Activated T-helper 2 cell treated with anti-CD3 and anti-CD28 coated beads, Interferon-gamma antibody, Interleukin-2, Interleukin-4, amounts not matched to agents 10 μg/mL and 5 μg/mL and 100 μg/mL, durations not matched to agents 14 hours and 24 hours and 36 hours (primary cell): ENCODE measurements around the gene SCAMP4. TPM values are rescaled to one million over a fixed set of nuclear protein-coding genes. Genes with fewer than 3 reads are reported as not detected.
A peak's percentile ranks its signal among the peaks of the same experiment; 100 is the strongest.

Source experiments
- DNase-seq: peaks from one replicate; pipeline ENCODE4 v3.0.0; 2021; ENCODE audit warnings: low spot score
- H3K27ac Mint-ChIP-seq: one replicate; pipeline ENCODE4 v1.8.0; 2021; ENCODE audit warnings: mixed read lengths
- H3K27me3 Mint-ChIP-seq: one replicate; pipeline ENCODE4 v1.8.0; 2021; ENCODE audit warnings: low read depth, mixed read lengths
- H3K36me3 Mint-ChIP-seq: one replicate; pipeline ENCODE4 v1.8.0; 2021; ENCODE audit warnings: low read depth, mixed read lengths
- H3K4me1 Mint-ChIP-seq: one replicate; pipeline ENCODE4 v1.8.0; 2021; ENCODE audit warnings: low read depth, mixed read lengths
- H3K4me3 Mint-ChIP-seq: one replicate; pipeline ENCODE4 v1.8.0; 2021; ENCODE audit warnings: low read depth, mild to moderate bottlenecking, moderate library complexity, mixed read lengths
- H3K9me3 Mint-ChIP-seq: one replicate; pipeline ENCODE4 v1.8.0; 2021; ENCODE audit warnings: mixed read lengths
- intact Hi-C: fragments of 100-400 bp; cut with micrococcal nuclease; formaldehyde crosslinking; loops from one replicate; pipeline ENCODE4 v1.15.1; 2023
- total RNA-seq: library from RNA; stranded (reverse); gene quantifications from 2 replicates; pipeline ENCODE4 v1.2.3, GENCODE V29; 2022

SCAMP4 gene
- total RNA-seq, 1 donor from 2014 or later, result 37.9 TPM

GRCh38 chr19:1902923-1903322, 2.3 kb upstream of the SCAMP4 start:
- Mint-ChIP-seq H3K4me1 (peaks cover 22% of the 10 kb centered on the region), H3K27ac (peak overlapping the region; percentile 52), H3K4me3 (no peak overlapping the region), H3K27me3 (no peaks in the 10 kb centered on the region), H3K9me3 (no peaks in the 10 kb centered on the region), H3K36me3 (no peaks in the 10 kb centered on the region)
- DNase-seq, result no peak
- intact Hi-C loops, result no loop called here

DNA sequence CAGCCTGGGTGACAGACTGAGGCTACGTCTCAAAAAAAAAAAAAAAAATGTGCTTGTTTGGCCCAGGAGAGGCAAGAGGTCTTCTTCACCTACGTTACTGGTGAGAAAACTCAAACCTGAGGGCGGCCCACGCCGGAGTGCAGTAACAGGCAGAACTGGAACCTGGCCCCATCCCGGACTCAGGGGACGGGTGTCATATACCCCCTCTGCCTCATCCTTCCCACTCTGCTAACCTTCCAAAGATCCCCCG, 414 bp upstream of the SCAMP4 start:
- DNase-seq, result no peak
- intact Hi-C loops, result loop anchor here (1.0 kb wide), 3 partner anchors 19 to 40 kb away; partner anchors contain the start of gene ABHD17A
- Mint-ChIP-seq H3K4me3 (peak overlapping the region; percentile 83), H3K4me1 (peaks cover 20% of the 10 kb centered on the region), H3K36me3 (no peaks in the 10 kb centered on the region), H3K27me3 (no peaks in the 10 kb centered on the region), H3K9me3 (no peaks in the 10 kb centered on the region), H3K27ac (peak overlapping the region; percentile 78)

DNA sequence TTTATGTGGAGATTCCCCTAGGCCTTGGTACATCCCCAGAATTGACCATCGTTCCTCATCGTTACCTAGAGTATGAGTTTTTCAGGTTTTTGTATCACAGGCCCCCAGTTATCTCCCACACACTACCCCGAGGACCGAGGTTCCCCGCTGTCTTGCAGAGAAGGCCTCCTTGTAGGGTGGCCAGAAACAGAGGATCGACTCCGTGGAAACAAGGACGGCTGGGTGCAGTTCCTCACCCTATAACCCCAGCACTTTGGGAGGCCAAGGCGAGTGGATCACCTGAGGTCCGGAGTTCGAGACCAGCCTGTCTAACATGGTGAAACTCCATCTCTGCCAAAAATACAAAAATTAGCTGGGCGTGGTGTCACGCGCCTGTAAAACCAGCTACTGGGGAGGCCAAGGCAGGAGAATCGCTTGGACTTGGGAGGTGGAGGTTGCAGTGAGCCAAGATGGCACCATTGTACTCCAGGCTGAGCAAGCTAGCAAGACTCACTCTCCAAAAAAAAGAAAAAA, 720 bp downstream of the SCAMP4 start:
- Mint-ChIP-seq H3K4me3 (peak overlapping the region; percentile 90), H3K36me3 (no peaks in the 10 kb centered on the region), H3K9me3 (no peaks in the 10 kb centered on the region), H3K27ac (peak overlapping the region; percentile 88), H3K4me1 (peaks cover 22% of the 10 kb centered on the region), H3K27me3 (no peaks in the 10 kb centered on the region)
- DNase-seq, result no peak
- intact Hi-C loops, result loop anchor here (1.0 kb wide), 3 partner anchors 21 to 42 kb away; partner anchors contain the start of gene ABHD17A

- Mint-ChIP-seq H3K9me3 (no peaks in the 10 kb centered on the region), H3K4me1 (peaks cover 22% of the 10 kb centered on the region), H3K27ac (no peak overlapping the region), H3K27me3 (no peaks in the 10 kb centered on the region), H3K4me3 (peak overlapping the region; percentile 21), H3K36me3 (no peaks in the 10 kb centered on the region)
- no peak for DNase-seq
- intact Hi-C loops, result no loop called here
Observed at GRCh38 chr19:1906985-1907562, 1.9 kb downstream of the SCAMP4 start.

- H3K4me3 Mint-ChIP-seq, result no peak overlapping the region
- peaks cover 22% of the 10 kb centered on the region for H3K4me1 Mint-ChIP-seq
- H3K27ac Mint-ChIP-seq, result no peak overlapping the region
- no peaks in the 10 kb centered on the region for H3K9me3 Mint-ChIP-seq
- intact Hi-C loops, result no loop called here
- no peak for DNase-seq
- H3K27me3 Mint-ChIP-seq, result no peaks in the 10 kb centered on the region
- no peaks in the 10 kb centered on the region for H3K36me3 Mint-ChIP-seq
Observed at GRCh38 chr19:1907563-1908363, 2.6 kb downstream of the SCAMP4 start.

DNA sequence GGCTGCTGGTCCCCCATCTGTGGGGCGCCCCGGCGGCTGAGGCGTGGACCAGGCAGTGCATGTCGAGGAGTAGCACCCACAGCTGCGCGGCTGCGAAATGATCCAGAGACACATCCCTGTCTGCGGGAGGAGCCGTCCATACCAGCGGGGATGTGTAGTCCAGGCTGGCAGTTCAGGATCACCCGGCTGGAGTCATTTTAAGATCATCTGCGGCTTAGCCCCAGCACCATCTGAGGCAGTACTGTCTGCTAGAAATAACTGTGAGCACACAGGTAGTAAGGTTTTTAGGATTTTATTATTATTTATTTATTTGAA, 3.1 kb downstream of the SCAMP4 start:
- H3K4me3 Mint-ChIP-seq, result no peak overlapping the region
- no peak for DNase-seq
- no peak overlapping the region for H3K27ac Mint-ChIP-seq
- intact Hi-C loops, result no loop called here
- peaks cover 18% of the 10 kb centered on the region for H3K4me1 Mint-ChIP-seq
- H3K9me3 Mint-ChIP-seq, result no peaks in the 10 kb centered on the region
- no peaks in the 10 kb centered on the region for H3K27me3 Mint-ChIP-seq
- peaks cover 2% of the 10 kb centered on the region for H3K36me3 Mint-ChIP-seq

GRCh38 chr19:1909761-1910080, 4.5 kb downstream of the SCAMP4 start:
- H3K9me3 Mint-ChIP-seq, result no peaks in the 10 kb centered on the region
- H3K27ac Mint-ChIP-seq, result no peak overlapping the region
- intact Hi-C loops, result no loop called here
- no peak overlapping the region for H3K4me3 Mint-ChIP-seq
- peaks cover 5% of the 10 kb centered on the region for H3K36me3 Mint-ChIP-seq
- no peaks in the 10 kb centered on the region for H3K27me3 Mint-ChIP-seq
- peaks cover 7% of the 10 kb centered on the region for H3K4me1 Mint-ChIP-seq
- DNase-seq, result no peak

GRCh38 chr19:1910177-1910576, 5.0 kb downstream of the SCAMP4 start:
- intact Hi-C loops, result no loop called here
- DNase-seq, result no peak
- Mint-ChIP-seq H3K27me3 (no peaks in the 10 kb centered on the region), H3K36me3 (peaks cover 5% of the 10 kb centered on the region), H3K4me3 (no peak overlapping the region), H3K9me3 (no peaks in the 10 kb centered on the region), H3K27ac (no peak overlapping the region), H3K4me1 (peaks cover 6% of the 10 kb centered on the region)

DNA sequence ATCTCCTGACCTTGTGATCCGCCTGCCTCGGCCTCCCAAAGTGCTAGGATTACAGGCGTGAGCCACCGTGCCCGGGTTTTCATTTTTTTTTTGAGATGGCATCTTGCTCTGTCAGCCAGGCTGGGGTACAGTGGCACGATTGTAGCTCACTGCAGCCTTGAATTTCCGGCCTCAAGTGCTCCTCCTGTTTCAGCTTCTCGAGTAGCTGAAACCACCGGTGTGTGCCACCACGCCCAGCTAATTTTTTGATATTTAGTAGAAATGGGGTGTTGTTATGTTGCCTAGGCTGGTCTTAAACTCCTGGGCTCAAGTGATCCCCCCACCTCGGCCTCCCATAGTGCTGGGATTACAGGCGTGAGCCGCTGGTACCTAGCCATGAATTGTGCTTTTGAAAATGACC, 5.9 kb downstream of the SCAMP4 start:
- peaks cover 5% of the 10 kb centered on the region for H3K36me3 Mint-ChIP-seq
- no peaks in the 10 kb centered on the region for H3K9me3 Mint-ChIP-seq
- H3K4me3 Mint-ChIP-seq, result no peak overlapping the region
- H3K4me1 Mint-ChIP-seq, result peaks cover 3% of the 10 kb centered on the region
- no peaks in the 10 kb centered on the region for H3K27me3 Mint-ChIP-seq
- no peak for DNase-seq
- no peak overlapping the region for H3K27ac Mint-ChIP-seq
- intact Hi-C loops, result no loop called here

DNA sequence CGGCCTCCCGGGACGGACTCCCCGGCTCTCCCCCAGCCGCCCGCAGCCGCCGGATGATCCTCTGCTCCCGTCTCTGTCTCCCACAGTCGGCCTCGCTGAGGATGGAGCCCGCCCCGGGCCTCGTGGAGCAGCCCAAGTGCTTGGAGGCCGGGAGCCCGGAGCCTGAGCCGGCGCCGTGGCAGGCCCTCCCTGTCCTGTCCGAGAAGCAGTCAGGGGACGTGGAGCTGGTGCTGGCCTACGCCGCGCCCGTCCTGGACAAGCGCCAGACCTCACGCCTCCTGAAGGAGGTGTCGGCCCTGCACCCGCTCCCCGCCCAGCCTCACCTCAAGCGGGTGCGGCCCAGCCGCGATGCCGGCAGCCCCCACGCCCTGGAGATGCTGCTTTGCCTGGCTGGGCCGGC, 6.8 kb downstream of the SCAMP4 start:
- H3K4me1 Mint-ChIP-seq, result peaks cover 3% of the 10 kb centered on the region
- no peaks in the 10 kb centered on the region for H3K27me3 Mint-ChIP-seq
- H3K4me3 Mint-ChIP-seq, result no peak overlapping the region
- intact Hi-C loops, result no loop called here
- H3K27ac Mint-ChIP-seq, result no peak overlapping the region
- H3K9me3 Mint-ChIP-seq, result no peaks in the 10 kb centered on the region
- peaks cover 5% of the 10 kb centered on the region for H3K36me3 Mint-ChIP-seq
- no peak for DNase-seq

DNA sequence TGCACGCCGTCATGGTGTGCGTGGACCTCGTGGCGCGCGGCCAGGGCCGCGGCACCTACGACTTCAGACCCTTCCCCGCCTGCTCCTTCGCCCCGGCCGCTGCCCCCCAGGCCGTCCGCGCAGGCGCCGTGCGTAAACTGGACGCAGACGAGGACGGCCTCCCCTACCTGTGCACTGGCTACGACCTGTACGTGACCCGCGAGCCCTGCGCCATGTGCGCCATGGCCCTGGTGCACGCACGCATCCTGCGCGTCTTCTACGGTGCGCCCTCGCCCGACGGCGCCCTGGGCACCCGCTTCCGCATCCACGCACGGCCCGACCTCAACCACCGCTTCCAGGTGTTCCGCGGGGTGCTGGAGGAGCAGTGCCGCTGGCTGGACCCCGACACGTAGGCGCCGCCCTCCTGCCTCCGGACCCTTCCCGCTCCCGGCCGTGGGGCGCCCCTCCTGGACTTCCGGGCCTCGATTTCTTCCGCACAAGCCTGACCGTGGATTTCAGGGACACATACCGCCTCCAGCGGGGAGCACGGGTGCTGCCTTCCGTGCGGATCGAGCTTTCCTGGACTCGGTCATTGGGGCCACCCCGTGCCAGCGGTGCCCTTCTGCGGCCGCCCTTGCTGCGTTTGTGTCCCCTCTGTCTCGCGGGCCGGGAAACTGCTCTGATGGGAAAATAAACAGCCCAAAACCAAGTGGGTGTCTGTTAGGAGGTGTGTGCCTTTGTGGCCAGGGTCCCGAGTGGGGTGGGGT, 7.7 kb downstream of the SCAMP4 start:
- intact Hi-C loops, result no loop called here
- H3K4me1 Mint-ChIP-seq, result peaks cover 3% of the 10 kb centered on the region

DNA sequence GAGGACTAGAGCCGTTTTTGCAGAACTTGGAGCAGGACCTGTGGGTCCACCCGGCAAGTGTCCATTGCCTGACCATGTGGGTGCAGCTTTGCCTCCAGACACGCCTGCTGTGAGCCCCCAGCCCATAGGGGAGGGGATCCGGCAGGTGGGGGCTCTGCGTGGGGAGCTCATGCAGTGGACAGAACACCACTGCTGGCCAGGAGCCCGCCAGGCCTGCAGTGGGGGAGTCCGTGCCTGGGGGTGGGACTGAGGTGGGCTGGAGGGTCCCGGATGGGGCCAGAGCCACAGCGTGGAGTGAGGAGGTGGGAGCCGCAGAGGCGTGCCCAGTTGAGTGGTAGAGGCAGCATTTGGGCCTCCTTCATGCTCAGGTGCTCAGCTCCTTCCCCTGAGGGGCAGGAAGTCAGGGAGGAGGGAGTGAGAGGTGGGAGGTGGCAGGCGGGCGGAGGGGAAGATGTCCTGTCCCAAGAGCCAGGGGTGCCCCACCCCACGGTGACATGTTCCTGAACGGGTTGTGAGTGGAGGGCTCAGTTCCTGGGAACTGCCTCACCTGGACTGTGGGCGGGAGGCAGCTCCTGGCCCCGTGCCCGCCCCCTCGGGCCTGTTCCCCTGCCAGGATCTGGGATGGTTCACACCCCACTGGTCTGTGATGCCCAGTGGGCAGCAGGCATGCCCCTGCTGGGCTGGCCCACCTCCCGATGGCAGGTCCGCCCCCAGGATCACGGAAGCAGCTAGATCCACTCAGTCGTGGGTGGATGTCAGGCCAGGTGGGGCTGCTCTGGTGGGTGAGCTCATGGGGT, 8.8 kb downstream of the SCAMP4 start:
- no peak overlapping the region for H3K27ac Mint-ChIP-seq
- H3K36me3 Mint-ChIP-seq, result peaks cover 5% of the 10 kb centered on the region
- H3K27me3 Mint-ChIP-seq, result no peaks in the 10 kb centered on the region
- intact Hi-C loops, result no loop called here
- no peak overlapping the region for H3K4me3 Mint-ChIP-seq
- peaks cover 3% of the 10 kb centered on the region for H3K4me1 Mint-ChIP-seq
- H3K9me3 Mint-ChIP-seq, result no peaks in the 10 kb centered on the region
- no peak for DNase-seq

More for the DNA sequence above, 7.7 kb downstream of the SCAMP4 start:
- Mint-ChIP-seq H3K27me3 (no peaks in the 10 kb centered on the region), H3K36me3 (peaks cover 5% of the 10 kb centered on the region), H3K27ac (no peak overlapping the region), H3K4me3 (no peak overlapping the region), H3K9me3 (no peaks in the 10 kb centered on the region)
- DNase-seq, result no peak
